NT2/D1 (cell line): ENCODE results near the gene FRS3.

Experiments
- SUZ12 ChIP-seq: IDR thresholded peaks from 2 replicates; pipeline ENCODE4 v1.6.1; 2011; ENCODE audit not compliant: insufficient read length, insufficient read depth; ENCODE audit errors: extremely low read depth
- YY1 ChIP-seq: IDR thresholded peaks from 2 replicates; pipeline ENCODE4 v1.6.1; 2011; ENCODE audit not compliant: insufficient read length, insufficient read depth

GRCh38 chr6:41779788-41780550 lies at the start of gene FRS3:
- TF ChIP-seq SUZ12 (no peak), YY1 (no peak)
